ENCODE measurements around the gene PLCB1.

DNA sequence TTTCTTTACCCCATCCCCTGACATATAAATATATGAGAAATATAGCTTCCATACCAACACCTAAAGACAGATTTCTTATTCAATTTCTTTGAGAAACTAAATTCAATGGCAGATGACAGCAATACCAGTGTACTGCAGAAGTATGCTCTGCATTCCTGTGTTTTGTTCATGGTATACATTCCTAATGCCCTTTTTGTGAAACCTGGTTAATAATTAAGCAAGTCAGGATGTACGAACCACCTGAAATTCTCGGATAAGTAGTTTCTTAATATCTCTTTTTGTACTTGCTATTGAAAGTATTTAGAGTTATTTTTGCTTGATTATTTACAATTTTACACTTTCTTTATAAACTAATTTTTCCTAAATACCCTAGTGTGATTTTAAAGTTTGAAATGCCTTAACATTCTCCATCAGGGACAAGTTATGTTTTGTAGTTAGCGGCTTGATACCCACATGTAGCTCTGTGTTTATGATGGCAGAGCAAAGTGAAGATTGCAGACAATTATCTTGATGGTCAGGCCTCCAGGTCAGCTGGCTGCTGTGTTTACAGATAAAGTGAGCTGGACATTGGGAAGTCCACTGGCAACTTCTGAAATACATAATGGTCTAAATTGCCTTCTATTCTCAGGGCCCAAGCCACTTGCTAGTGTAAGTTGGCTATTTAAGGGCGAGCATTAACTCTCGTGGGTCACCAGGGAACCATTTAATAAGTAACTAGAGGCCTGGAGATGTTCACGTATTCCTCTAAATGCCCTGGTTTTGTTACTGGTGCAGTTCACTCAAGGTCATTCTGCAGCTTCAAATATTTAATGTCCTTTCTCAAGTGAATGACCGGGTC, 58.2 kb downstream of the PLCB1 start:
- TF ChIP-seq, protein P1, sequence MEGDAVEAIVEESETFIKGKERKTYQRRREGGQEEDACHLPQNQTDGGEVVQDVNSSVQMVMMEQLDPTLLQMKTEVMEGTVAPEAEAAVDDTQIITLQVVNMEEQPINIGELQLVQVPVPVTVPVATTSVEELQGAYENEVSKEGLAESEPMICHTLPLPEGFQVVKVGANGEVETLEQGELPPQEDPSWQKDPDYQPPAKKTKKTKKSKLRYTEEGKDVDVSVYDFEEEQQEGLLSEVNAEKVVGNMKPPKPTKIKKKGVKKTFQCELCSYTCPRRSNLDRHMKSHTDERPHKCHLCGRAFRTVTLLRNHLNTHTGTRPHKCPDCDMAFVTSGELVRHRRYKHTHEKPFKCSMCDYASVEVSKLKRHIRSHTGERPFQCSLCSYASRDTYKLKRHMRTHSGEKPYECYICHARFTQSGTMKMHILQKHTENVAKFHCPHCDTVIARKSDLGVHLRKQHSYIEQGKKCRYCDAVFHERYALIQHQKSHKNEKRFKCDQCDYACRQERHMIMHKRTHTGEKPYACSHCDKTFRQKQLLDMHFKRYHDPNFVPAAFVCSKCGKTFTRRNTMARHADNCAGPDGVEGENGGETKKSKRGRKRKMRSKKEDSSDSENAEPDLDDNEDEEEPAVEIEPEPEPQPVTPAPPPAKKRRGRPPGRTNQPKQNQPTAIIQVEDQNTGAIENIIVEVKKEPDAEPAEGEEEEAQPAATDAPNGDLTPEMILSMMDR (conservative IDR thresholded peaks at IDR 0.05 in 1 of 2, IDR thresholded peaks at IDR 0.05 in 1 of 2; ENCODE audit: extremely low read depth in 1 of 2, insufficient read depth in 1 of 2, low read depth in 1 of 2, low read length in 2 of 2) = no peak
- TF ChIP-seq EZH2 (IDR thresholded peaks at IDR 0.05; ENCODE audit: borderline replicate concordance, low read length) = no peak
